Measurements from ENCODE around the gene TMEM30A.
A peak's percentile ranks its signal among the peaks of the same experiment; 100 is the strongest.

TMEM30A gene

DNA sequence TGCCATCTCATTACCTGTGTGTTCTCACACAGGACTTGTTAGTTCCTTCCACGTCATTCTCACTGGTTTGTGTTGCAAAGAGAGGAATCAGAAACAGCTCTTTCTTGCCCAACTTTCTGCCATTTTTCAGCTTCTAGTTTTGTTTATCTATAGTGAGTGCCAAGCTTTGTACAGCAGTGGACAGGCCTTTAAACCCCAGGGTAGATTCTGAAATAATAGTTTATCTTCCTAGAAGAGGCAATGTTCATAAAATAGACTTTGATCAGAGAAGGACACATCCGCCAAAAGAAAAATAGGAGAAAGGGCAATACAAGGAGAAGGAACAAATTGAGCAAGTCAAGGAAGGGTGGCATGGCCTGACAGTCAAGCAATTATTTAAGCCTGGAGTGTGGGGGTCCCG is 17.7 kb upstream of the TMEM30A start:
- no peak for TF ChIP-seq POLR2A (IDR thresholded peaks at IDR 0.05; ENCODE audit: low read depth, low read length)
- no peak for DNase-seq (ENCODE audit: insufficient read length, low spot score)
- no peak for FAIRE-seq

- no peak for FAIRE-seq
- no peak for DNase-seq (ENCODE audit: insufficient read length, low spot score)
- TF ChIP-seq POLR2A (IDR thresholded peaks at IDR 0.05; ENCODE audit: low read depth, low read length), result no peak
Observed at GRCh38 chr6:75301537-75301936, 16.9 kb upstream of the TMEM30A start.

GRCh38 chr6:75301088-75301487 is 16.5 kb upstream of the TMEM30A start:
- no peak for FAIRE-seq
- no peak for TF ChIP-seq POLR2A (IDR thresholded peaks at IDR 0.05; ENCODE audit: low read depth, low read length)
- no peak for DNase-seq (ENCODE audit: insufficient read length, low spot score)

DNA sequence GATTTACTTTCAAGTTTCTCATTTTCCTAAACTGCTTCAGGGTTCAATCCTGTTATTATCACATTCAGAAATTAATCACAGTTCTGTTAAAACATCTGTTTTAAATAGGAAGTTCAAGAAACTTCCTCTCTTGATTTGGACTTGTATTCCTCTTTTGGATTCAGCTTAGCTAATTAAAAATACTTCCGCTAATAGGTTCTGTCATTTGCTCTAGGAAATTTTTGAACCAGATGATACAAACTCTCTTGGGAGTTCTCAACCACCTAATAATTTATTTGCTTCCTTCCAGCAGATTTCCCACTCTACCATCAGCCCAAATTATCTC is 15.9 kb upstream of the TMEM30A start:
- TF ChIP-seq POLR2A (IDR thresholded peaks at IDR 0.05; ENCODE audit: low read depth, low read length), result no peak
- FAIRE-seq (no peak), DNase-seq (ENCODE audit: insufficient read length, low spot score) (no peak)

DNA sequence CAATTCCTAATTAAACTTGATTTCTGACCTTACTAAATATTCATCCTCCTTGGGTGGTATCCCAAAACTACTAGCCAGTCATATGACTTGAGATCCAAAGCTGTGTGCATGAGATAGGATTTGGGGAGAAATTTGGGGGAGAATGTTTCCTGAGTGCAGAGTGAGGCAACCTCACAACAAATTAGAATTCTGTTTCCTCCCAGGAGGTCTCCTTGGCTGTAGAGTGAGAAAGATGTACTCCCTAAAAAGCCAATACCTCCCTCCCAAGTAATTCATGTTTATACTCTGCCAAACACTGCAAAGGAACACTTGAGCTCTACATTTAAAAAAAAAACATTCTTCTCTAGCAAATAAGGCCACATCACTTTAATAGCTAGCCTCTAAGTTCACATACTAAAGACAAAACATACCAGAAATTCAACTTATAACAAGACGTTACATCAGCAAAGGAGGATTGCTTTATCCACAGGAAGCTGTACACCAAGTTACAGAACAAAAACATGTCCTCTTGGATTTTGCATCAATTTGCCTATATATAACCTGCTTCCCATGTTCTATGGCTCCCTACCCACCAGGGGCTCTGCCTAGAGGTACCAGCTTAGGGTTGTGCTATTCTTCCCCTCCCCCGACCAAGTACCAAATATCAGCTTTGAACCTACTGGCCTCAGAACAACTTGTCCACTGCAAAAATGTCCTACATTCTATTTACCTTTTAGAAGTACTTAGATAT is 15.4 kb upstream of the TMEM30A start:
- no peak for DNase-seq (ENCODE audit: insufficient read length, low spot score)
- TF ChIP-seq POLR2A (IDR thresholded peaks at IDR 0.05; ENCODE audit: low read depth, low read length), result no peak
- FAIRE-seq, result no peak

DNA sequence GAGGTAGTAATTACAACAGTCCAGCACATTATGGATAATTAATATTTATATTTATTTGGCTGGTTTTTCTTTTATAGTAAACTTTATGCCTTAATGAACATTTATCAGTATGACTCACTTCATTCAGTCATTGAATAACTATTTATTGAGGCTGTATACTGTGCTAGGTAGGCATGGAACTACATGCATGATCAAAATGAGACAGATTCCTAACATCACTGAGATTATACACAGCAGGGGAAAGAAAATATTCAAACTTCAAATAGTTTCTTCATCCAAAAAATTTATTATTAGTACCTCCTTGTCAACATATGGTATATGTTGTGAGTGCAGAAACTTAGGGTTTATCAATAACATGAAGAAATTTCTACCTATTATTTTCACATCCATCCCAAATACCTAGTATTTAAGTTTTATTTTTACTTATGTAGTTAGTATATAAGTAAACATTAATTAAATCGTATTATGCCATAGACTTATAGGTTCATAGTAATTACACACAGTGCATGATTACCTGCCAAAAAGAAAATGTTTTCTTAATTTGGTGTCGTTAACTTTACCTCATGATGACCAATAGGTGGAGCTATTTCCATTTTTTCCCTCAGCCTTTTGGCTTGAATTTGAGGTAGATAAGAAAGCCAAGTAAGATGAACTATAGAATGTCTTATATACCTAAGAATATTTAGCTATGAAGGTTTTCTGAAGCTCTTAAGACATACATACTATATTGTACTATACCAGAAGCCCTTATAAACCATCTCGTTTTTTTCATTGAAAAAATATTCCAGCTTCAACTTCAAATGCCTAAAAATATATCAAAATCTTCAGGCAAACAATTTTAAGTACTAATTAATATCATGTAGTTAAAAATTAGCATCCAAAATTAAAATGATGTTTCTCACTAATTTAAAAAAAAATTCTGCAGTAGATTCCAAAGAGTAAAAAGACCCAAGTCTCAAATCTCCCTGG is 12.5 kb upstream of the TMEM30A start:
- DNase-seq (ENCODE audit: insufficient read length, low spot score) (no peak), FAIRE-seq (peak; percentile 94)
- no peak for TF ChIP-seq POLR2A (IDR thresholded peaks at IDR 0.05; ENCODE audit: low read depth, low read length)

DNA sequence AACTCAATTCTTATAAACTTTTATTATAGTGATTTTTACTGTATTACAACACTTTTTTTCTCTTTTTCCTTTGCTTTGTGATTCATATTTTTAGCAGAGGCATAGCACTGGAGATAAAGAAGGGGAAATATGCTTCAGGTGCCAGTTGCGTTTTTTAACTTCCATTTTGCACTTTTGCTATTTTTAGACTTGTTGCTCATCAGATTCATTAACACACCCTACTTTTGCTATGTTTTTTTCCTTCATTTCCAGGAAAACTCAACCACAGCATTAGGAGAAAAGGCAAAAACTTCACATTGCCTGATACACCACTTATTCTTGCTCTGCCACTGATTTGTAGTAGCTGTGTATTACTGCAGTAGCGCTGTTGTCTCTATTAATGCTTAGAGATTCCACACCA is 8.0 kb upstream of the TMEM30A start:
- no peak for TF ChIP-seq POLR2A (IDR thresholded peaks at IDR 0.05; ENCODE audit: low read depth, low read length)
- FAIRE-seq, result no peak
- DNase-seq (ENCODE audit: insufficient read length, low spot score), result no peak

GRCh38 chr6:75291744-75292143 is 7.2 kb upstream of the TMEM30A start:
- DNase-seq (ENCODE audit: insufficient read length, low spot score) (no peak), FAIRE-seq (no peak)
- no peak for TF ChIP-seq POLR2A (IDR thresholded peaks at IDR 0.05; ENCODE audit: low read depth, low read length)

DNA sequence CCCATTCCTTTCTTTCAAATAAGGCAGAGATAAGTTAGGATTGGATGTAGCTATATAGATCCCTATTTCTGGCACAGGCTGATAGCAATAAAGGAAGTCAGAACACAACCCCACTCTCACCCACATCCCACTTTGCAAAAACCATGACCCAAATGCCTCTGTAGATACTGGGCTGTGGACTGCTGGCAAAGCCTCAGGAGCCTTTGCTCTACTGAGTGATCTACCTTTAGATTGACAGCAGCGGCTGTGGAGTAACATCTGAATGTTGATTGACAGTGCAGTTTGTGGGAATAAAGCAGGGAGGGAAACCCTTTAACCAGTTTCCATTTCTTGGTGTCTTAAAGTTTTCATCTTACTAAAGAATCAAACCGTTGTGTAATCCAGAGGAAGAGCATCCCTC is 6.7 kb upstream of the TMEM30A start:
- no peak for FAIRE-seq
- DNase-seq (ENCODE audit: insufficient read length, low spot score), result no peak
- no peak for TF ChIP-seq POLR2A (IDR thresholded peaks at IDR 0.05; ENCODE audit: low read depth, low read length)

DNA sequence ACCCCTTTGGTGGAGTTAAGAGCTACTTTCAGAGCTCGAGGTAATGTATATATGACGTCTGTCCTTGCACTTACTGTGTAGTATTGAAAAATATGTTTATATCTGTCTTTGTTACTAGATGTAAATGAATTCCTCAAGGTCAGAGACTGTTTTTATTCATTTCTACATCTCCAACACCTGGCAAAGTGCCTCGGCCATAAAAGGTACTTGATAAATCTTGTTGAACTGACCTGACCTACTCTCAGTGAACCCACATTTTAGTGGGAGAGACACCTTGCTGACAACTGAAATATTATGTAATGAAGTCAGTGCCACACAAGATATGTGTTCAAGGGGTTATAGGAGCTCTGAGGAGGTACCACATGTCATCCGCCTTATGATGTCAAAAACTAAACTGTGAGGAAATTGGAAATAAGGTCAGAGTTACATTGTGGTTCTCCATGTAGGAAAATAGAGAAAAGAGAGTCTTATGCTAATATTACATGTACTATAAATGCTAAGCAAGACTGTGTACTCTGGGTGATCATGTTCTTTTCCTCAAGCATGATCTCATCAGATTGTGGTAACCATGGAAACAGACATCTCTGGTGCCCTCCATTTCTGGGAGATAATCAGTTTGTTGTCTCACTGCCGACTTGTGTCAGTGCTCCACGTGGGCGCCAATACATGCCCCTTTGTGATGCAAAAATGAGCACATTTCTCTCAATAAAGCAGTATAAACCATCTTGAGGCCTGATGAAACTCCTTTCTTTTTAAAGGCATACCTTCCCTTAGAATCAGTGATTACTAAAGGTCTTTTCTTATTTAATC is 5.7 kb upstream of the TMEM30A start:
- DNase-seq (ENCODE audit: insufficient read length, low spot score) (no peak), FAIRE-seq (no peak)
- no peak for TF ChIP-seq POLR2A (IDR thresholded peaks at IDR 0.05; ENCODE audit: low read depth, low read length)

DNA sequence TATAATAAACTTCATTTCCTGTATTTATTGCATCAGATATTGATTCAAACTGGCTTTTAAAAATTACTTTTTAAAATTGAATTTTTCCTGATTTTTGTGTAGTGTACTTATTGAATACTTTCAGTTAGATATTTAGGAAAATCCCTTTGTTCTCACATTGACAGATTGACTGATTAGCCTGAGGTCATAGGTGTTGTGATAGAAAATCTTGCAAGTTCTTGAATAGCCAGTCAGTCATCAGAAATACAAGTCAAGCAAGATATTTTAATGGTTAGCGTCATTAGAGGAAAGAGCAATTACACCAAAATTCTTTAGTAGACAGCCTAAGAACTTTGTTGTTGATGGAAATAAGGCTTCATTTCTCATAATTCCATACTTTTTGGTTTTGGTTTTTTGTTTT is 3.4 kb upstream of the TMEM30A start:
- FAIRE-seq, result no peak
- no peak for DNase-seq (ENCODE audit: insufficient read length, low spot score)
- no peak for TF ChIP-seq POLR2A (IDR thresholded peaks at IDR 0.05; ENCODE audit: low read depth, low read length)

- TF ChIP-seq POLR2A (IDR thresholded peaks at IDR 0.05; ENCODE audit: low read depth, low read length), result no peak
- FAIRE-seq, result no peak
- no peak for DNase-seq (ENCODE audit: insufficient read length, low spot score)
Observed at GRCh38 chr6:75287424-75287823, 2.8 kb upstream of the TMEM30A start.

GRCh38 chr6:75286955-75287354 is 2.4 kb upstream of the TMEM30A start:
- DNase-seq (ENCODE audit: insufficient read length, low spot score) (no peak), FAIRE-seq (no peak)
- TF ChIP-seq POLR2A (IDR thresholded peaks at IDR 0.05; ENCODE audit: low read depth, low read length), result no peak

DNA sequence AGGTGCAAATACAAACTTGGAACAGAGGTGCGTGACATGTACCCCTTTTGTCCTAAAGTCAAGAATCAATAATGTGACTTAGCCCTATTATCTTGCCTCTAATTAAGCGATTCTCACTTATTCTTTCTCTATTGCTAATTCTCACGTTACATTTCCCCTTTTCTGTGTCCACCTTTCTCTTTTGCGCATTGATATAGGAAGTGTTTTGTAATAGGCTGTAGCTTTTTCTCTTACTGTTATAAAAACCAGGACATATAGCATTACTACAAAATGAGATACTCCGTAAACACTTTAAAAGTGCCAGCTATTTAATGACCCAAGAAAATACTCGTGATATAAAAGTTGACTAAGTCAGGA is 669 bp upstream of the TMEM30A start:
- no peak for TF ChIP-seq POLR2A (IDR thresholded peaks at IDR 0.05; ENCODE audit: low read depth, low read length)
- peak; percentile 52 for FAIRE-seq
- DNase-seq (ENCODE audit: insufficient read length, low spot score), result no peak

All from H54 (cell line).